Spinal cord (tissue), 10 donors: ENCODE data around the gene AMOTL1. TPM values are rescaled to one million over a fixed set of nuclear protein-coding genes. Genes with fewer than 3 reads are reported as not detected.

Experiments
- DNase-seq, 6 donors: peaks; one replicate each; pipeline versions ENCODE4 v3.0.0 to v3.0.0-alpha.2; 2013 to 2015; ENCODE audit warnings: low spot score in 6 of 6, low read depth in 4 of 6
- H3K27ac ChIP-seq: one replicate; pipeline ENCODE4 v1.5.1; 2013; ENCODE audit warnings: low read depth, low read length, control low read depth
- H3K27me3 ChIP-seq: one replicate; pipeline ENCODE4 v1.6.1; 2013; ENCODE audit warnings: low read length; ENCODE audit not compliant: control insufficient read depth, insufficient read depth
- H3K36me3 ChIP-seq: one replicate; pipeline ENCODE4 v1.6.1; 2013; ENCODE audit warnings: low read length; ENCODE audit not compliant: control insufficient read depth, insufficient read depth
- H3K4me1 ChIP-seq: one replicate; pipeline ENCODE4 v1.6.1; 2013; ENCODE audit warnings: low read length; ENCODE audit not compliant: control insufficient read depth, insufficient read depth
- H3K4me3 ChIP-seq: one replicate; pipeline ENCODE4 v1.5.1; 2013; ENCODE audit warnings: low read depth, low read length, control low read depth
- H3K9me3 ChIP-seq: one replicate; pipeline ENCODE4 v1.6.1; 2013; ENCODE audit warnings: low read length; ENCODE audit not compliant: control insufficient read depth, insufficient read depth
- WGBS: methylation state at CpG from one replicate; pipeline ENCODE4 v1.1.5; 2013; ENCODE audit warnings: missing lambda C conversion rate; ENCODE audit not compliant: insufficient coverage; 5-methylcytosine and 5-hydroxymethylcytosine counted together
- polyA plus RNA-seq, 2 donors: library from polyadenylated mRNA; unstranded; fragments of 120-200 nt; gene quantifications; one replicate each; pipeline ENCODE4 v1.2.1, GENCODE V29; 2013; ENCODE audit not compliant: insufficient read length in 2 of 2
- total RNA-seq, 2 donors: library from RNA; depleted of rRNA in 1 of 2; stranded (reverse); fragments of 120-200 nt in 1 of 2; fragments of >200 nt in 1 of 2; gene quantifications; one replicate each; pipeline versions ENCODE4 v1.2.3 to v1.2.4, GENCODE V29; 2013 to 2014
- donor health status: healthy.

AMOTL1 gene
- total and polyA plus RNA-seq, 4 donors = 20.2 to 60.6 (median 34.5) TPM

- Histone ChIP-seq H3K9me3 (no peaks in the 10 kb centered on the region), H3K36me3 (peaks cover 26% of the 10 kb centered on the region), H3K27me3 (no peaks in the 10 kb centered on the region), H3K4me1 (peaks cover 15% of the 10 kb centered on the region), H3K27ac (peak overlapping the region; percentile 78), H3K4me3 (no peak overlapping the region)
- WGBS = 81% methylated on average over 9 of the region's 11 CpGs
- DNase-seq = no peak
These were observed 109.5 kb downstream of the AMOTL1 start for GRCh38 chr11:94877443-94878200.

GRCh38 chr11:94879006-94879405 lies 110.8 kb downstream of the AMOTL1 start:
- 100% methylated on average over 1 of the region's 2 CpGs for WGBS
- H3K36me3 ChIP-seq = peaks cover 23% of the 10 kb centered on the region

GRCh38 chr11:94880216-94880615 lies 112.1 kb downstream of the AMOTL1 start:
- no peaks in the 10 kb centered on the region for H3K27me3 ChIP-seq
- no peak overlapping the region for H3K27ac ChIP-seq
- DNase-seq = no peak
- H3K9me3 ChIP-seq = no peaks in the 10 kb centered on the region
- no peak overlapping the region for H3K4me3 ChIP-seq
- H3K36me3 ChIP-seq = peaks cover 17% of the 10 kb centered on the region
- H3K4me1 ChIP-seq = peaks cover 19% of the 10 kb centered on the region
- 100% methylated on average over 2 of the region's 4 CpGs for WGBS

More at GRCh38 chr11:94879006-94879405, 110.8 kb downstream of the AMOTL1 start:
- peaks cover 19% of the 10 kb centered on the region for H3K4me1 ChIP-seq
- H3K27ac ChIP-seq = no peak overlapping the region
- no peaks in the 10 kb centered on the region for H3K9me3 ChIP-seq
- DNase-seq = no peak
- no peak overlapping the region for H3K4me3 ChIP-seq
- H3K27me3 ChIP-seq = no peaks in the 10 kb centered on the region

- peaks cover 4% of the 10 kb centered on the region for H3K36me3 ChIP-seq
- no peak overlapping the region for H3K4me3 ChIP-seq
- no peak for DNase-seq
- H3K4me1 ChIP-seq = peaks cover 4% of the 10 kb centered on the region
- 100% methylated on average over 1 of the region's 2 CpGs for WGBS
- H3K27me3 ChIP-seq = no peaks in the 10 kb centered on the region
- no peak overlapping the region for H3K27ac ChIP-seq
- no peaks in the 10 kb centered on the region for H3K9me3 ChIP-seq
These were observed 114.8 kb downstream of the AMOTL1 start for GRCh38 chr11:94882931-94883330.

- no peak for DNase-seq
- no peak overlapping the region for H3K4me3 ChIP-seq
- H3K27me3 ChIP-seq = no peaks in the 10 kb centered on the region
- peaks cover 4% of the 10 kb centered on the region for H3K36me3 ChIP-seq
- H3K27ac ChIP-seq = no peak overlapping the region
- peaks cover 4% of the 10 kb centered on the region for H3K4me1 ChIP-seq
- no peaks in the 10 kb centered on the region for H3K9me3 ChIP-seq
These were observed 115.7 kb downstream of the AMOTL1 start for GRCh38 chr11:94883878-94884277.

- no peaks in the 10 kb centered on the region for H3K9me3 ChIP-seq
- no peaks in the 10 kb centered on the region for H3K27me3 ChIP-seq
- peaks cover 2% of the 10 kb centered on the region for H3K36me3 ChIP-seq
- H3K4me3 ChIP-seq = no peak overlapping the region
- no peak overlapping the region for H3K27ac ChIP-seq
- DNase-seq = peak in 1 of 6 donors; percentile 29
- peaks cover 4% of the 10 kb centered on the region for H3K4me1 ChIP-seq
- WGBS = 92% methylated on average over 2 of the region's 6 CpGs
These were observed 116.2 kb downstream of the AMOTL1 start for GRCh38 chr11:94884376-94884775.

- DNase-seq = no peak
- H3K27me3 ChIP-seq = no peaks in the 10 kb centered on the region
- peaks cover 4% of the 10 kb centered on the region for H3K4me1 ChIP-seq
- H3K27ac ChIP-seq = no peak overlapping the region
- H3K9me3 ChIP-seq = no peaks in the 10 kb centered on the region
- no peak overlapping the region for H3K4me3 ChIP-seq
- WGBS = 64% methylated on average over 4 of the region's 5 CpGs
- H3K36me3 ChIP-seq = peaks cover 2% of the 10 kb centered on the region
These were observed 117.0 kb downstream of the AMOTL1 start for GRCh38 chr11:94885133-94885532.

GRCh38 chr11:94885581-94885980 lies 117.4 kb downstream of the AMOTL1 start:
- no peak overlapping the region for H3K4me3 ChIP-seq
- H3K9me3 ChIP-seq = no peaks in the 10 kb centered on the region
- H3K27me3 ChIP-seq = no peaks in the 10 kb centered on the region
- no peak for DNase-seq
- H3K27ac ChIP-seq = no peak overlapping the region
- peaks cover 2% of the 10 kb centered on the region for H3K36me3 ChIP-seq
- H3K4me1 ChIP-seq = peaks cover 4% of the 10 kb centered on the region

- H3K27ac ChIP-seq = no peak overlapping the region
- H3K9me3 ChIP-seq = peaks cover 1% of the 10 kb centered on the region
- no CpG with 5 or more reads among the region's 1 CpG for WGBS
- H3K4me1 ChIP-seq = no peaks in the 10 kb centered on the region
- no peak overlapping the region for H3K4me3 ChIP-seq
- H3K27me3 ChIP-seq = no peaks in the 10 kb centered on the region
- DNase-seq = no peak
- H3K36me3 ChIP-seq = peaks cover 2% of the 10 kb centered on the region
These were observed 120.0 kb downstream of the AMOTL1 start for GRCh38 chr11:94888204-94888603.

GRCh38 chr11:94895451-94895850 lies 127.3 kb downstream of the AMOTL1 start:
- Histone ChIP-seq H3K4me1 (no peaks in the 10 kb centered on the region), H3K36me3 (no peaks in the 10 kb centered on the region), H3K27ac (no peak overlapping the region), H3K27me3 (no peaks in the 10 kb centered on the region), H3K4me3 (no peak overlapping the region), H3K9me3 (peaks cover 6% of the 10 kb centered on the region)
- 50% methylated on average over 1 of the region's 2 CpGs for WGBS
- no peak for DNase-seq
